MCF 10A (cell line): ENCODE results near the gene UTP11. TPM values are rescaled to one million over a fixed set of nuclear protein-coding genes. Genes with fewer than 3 reads are reported as not detected.

Experiments used
- BruUV-seq: library from RNA; stranded (reverse); fragments of 400-500 nt; replicated peaks from 2 replicates; lab custom pipeline; 2021; lab: Mats Ljungman, UMichigan
- CTCF ChIA-PET: fragments of 300-600 bp; sonication (Branson Sonifier 250); formaldehyde crosslinking; extraction: SDS; loops from one replicate; lab custom pipeline; 2021; ENCODE audit warnings: antibody characterized with exemption, inconsistent platforms; lab: Yijun Ruan, JAX
- POLR2A ChIA-PET: fragments of 300-600, 350-650 bp; sonication (Branson Sonifier 250); formaldehyde crosslinking; extraction: SDS; loops from one replicate; lab custom pipeline; 2020; ENCODE audit warnings: antibody characterized with exemption, inconsistent platforms; lab: Yijun Ruan, JAX
- DNase-seq: peaks from one replicate; pipeline ENCODE4 v3.0.0-alpha.2; 2018; ENCODE audit not compliant: unreplicated experiment
- H3K27ac Mint-ChIP-seq: one replicate; pipeline ENCODE4 v1.8.0; 2022; ENCODE audit warnings: mild to moderate bottlenecking, low read depth, mixed read lengths; ENCODE audit not compliant: unreplicated experiment
- H3K27me3 Mint-ChIP-seq: one replicate; pipeline ENCODE4 v1.8.0; 2022; ENCODE audit warnings: mixed read lengths; ENCODE audit not compliant: insufficient read depth, unreplicated experiment
- H3K36me3 Mint-ChIP-seq: one replicate; pipeline ENCODE4 v1.8.0; 2022; ENCODE audit warnings: mild to moderate bottlenecking, moderate library complexity, mixed read lengths; ENCODE audit not compliant: insufficient read depth, unreplicated experiment
- H3K4me1 Mint-ChIP-seq: one replicate; pipeline ENCODE4 v1.8.0; 2022; ENCODE audit warnings: mixed read lengths; ENCODE audit not compliant: insufficient read depth, unreplicated experiment
- H3K4me3 Mint-ChIP-seq: one replicate; pipeline ENCODE4 v1.8.0; 2022; ENCODE audit warnings: mild to moderate bottlenecking, moderate library complexity, mixed read lengths; ENCODE audit not compliant: unreplicated experiment
- H3K9me3 Mint-ChIP-seq: one replicate; pipeline ENCODE4 v1.8.0; 2022; ENCODE audit warnings: mixed read lengths; ENCODE audit not compliant: unreplicated experiment
- CTCF ChIP-seq: fragments of 200-600 bp; IDR thresholded peaks from one replicate; pipeline ENCODE4 v1.8.0; 2022; ENCODE audit warnings: antibody characterized with exemption, mild to moderate bottlenecking; ENCODE audit not compliant: unreplicated experiment
- intact Hi-C: fragments of 100-400 bp; cut with micrococcal nuclease; formaldehyde crosslinking; loops from 2 replicates; pipeline ENCODE4 v1.14.1; 2022
- total RNA-seq: library from RNA; stranded (reverse); gene quantifications from 2 replicates; pipeline ENCODE4 v1.2.3, GENCODE V29; 2022

Gene UTP11
- total RNA-seq, 1 experiment from 2014 or later: 66.5 TPM

DNA sequence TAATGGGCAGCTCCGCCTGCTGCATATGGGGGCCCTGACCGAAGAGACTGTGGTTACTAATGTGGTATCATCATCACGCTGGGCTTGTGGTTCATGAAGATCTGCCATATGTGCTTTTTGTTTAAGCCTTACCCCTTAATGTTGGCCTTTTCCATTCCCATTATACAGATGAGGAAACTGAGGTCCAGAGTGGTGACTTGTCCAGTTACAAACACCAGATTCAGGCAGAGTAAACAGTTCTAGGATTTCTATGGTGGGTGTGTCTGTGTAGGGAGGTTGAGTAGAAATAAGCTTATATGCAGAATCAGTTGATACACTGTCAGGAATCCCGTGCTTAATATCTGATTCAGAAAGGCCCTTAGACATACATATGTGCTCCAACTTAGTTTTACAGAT is 691 bp downstream of the UTP11 start:
- peaks cover 20% of the 10 kb centered on the region for H3K4me1 Mint-ChIP-seq
- POLR2A ChIA-PET: interaction anchor here (0.6 to 4.8 kb wide), 12 partner anchors 12 to 859 kb away, joined by 3 to 42 read pairs (median 4); partner anchors contain the start of genes MYCBP, POU3F1, RRAGC and SF3A3

DNA sequence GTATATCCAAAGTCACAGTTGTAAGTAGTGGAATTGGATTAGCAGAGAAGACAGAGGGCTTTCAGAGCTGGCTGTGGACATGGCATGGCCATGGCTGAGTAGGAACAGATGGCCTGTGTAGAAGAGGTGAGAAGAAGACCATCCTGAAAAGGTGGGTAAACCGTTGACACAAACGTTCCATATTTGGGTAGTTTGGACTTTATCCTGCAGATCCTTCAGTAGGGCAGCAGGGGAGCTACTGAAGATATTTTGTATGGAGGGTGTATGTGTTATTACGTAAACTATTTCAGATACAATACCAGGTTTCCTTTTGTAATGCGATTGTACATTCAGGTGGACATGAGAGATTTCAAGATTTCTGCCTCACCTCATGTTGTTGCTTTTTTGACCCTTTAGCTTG is 1.6 kb downstream of the UTP11 start:
- Mint-ChIP-seq H3K27me3 (no peaks in the 10 kb centered on the region), H3K4me3 (peak overlapping the region; percentile 97), H3K4me1 (peaks cover 15% of the 10 kb centered on the region), H3K27ac (peak overlapping the region; percentile 99), H3K9me3 (no peaks in the 10 kb centered on the region), H3K36me3 (peaks cover 50% of the 10 kb centered on the region)
- no TSS peak for BruUV-seq
- TF ChIP-seq CTCF: no peak
- no peak for DNase-seq
- intact Hi-C loops: no loop called here
- ChIA-PET POLR2A (interaction anchor here (0.6 to 4.8 kb wide), 6 partner anchors 11 to 537 kb away, joined by 3 to 42 read pairs (median 8); partner anchors contain the start of genes POU3F1 and SF3A3), CTCF (interaction anchor here (0.6 to 8.9 kb wide), 8 partner anchors 12 to 821 kb away, joined by 3 to 58 read pairs (median 4); partner anchors contain the start of genes CDCA8 and SF3A3)

More for the DNA sequence above, 691 bp downstream of the UTP11 start:
- TF ChIP-seq CTCF: no peak
- H3K36me3 Mint-ChIP-seq: peaks cover 42% of the 10 kb centered on the region
- CTCF ChIA-PET: interaction anchor here (0.6 to 8.9 kb wide), 11 partner anchors 9 to 822 kb away, joined by 3 to 58 read pairs (median 4); partner anchors contain the start of gene SF3A3
- peak overlapping the region; percentile 97 for H3K4me3 Mint-ChIP-seq
- peak overlapping the region; percentile 99 for H3K27ac Mint-ChIP-seq
- no peaks in the 10 kb centered on the region for H3K9me3 Mint-ChIP-seq
- DNase-seq: no peak
- intact Hi-C loops: no loop called here
- no TSS peak for BruUV-seq
- H3K27me3 Mint-ChIP-seq: no peaks in the 10 kb centered on the region

GRCh38 chr1:38014724-38015424 is 2.3 kb downstream of the UTP11 start:
- BruUV-seq: no TSS peak
- intact Hi-C loops: no loop called here
- POLR2A ChIA-PET: interaction anchor here (0.6 to 4.8 kb wide), 6 partner anchors 11 to 1011 kb away, joined by 3 to 42 read pairs (median 4); partner anchors contain the start of genes NDUFS5 and SF3A3
- Mint-ChIP-seq H3K9me3 (no peaks in the 10 kb centered on the region), H3K27me3 (no peaks in the 10 kb centered on the region), H3K27ac (no peak overlapping the region), H3K36me3 (peaks cover 55% of the 10 kb centered on the region), H3K4me3 (peak overlapping the region; percentile 97), H3K4me1 (peaks cover 10% of the 10 kb centered on the region)
- TF ChIP-seq CTCF: no peak
- CTCF ChIA-PET: interaction anchor here (0.6 to 8.9 kb wide), 7 partner anchors 12 to 1497 kb away, joined by 3 to 58 read pairs (median 5); partner anchors contain the start of gene SF3A3
- DNase-seq: no peak

- Mint-ChIP-seq H3K4me3 (no peak overlapping the region), H3K4me1 (peaks cover 10% of the 10 kb centered on the region), H3K9me3 (no peaks in the 10 kb centered on the region), H3K27ac (peak overlapping the region; percentile 50), H3K27me3 (no peaks in the 10 kb centered on the region), H3K36me3 (peaks cover 67% of the 10 kb centered on the region)
- intact Hi-C loops: no loop called here
- TF ChIP-seq CTCF: no peak
- no TSS peak for BruUV-seq
- ChIA-PET CTCF (interaction anchor here (0.5 to 8.9 kb wide), 7 partner anchors 10 to 830 kb away, joined by 3 to 58 read pairs (median 3); no protein-coding TSS in a partner anchor), POLR2A (interaction anchor here (0.7 to 4.2 kb wide), 2 partner anchors 27 to 821 kb away, joined by 3 to 19 read pairs; partner anchors contain the start of gene SF3A3)
- DNase-seq: no peak
Measured at GRCh38 chr1:38015978-38016725, 3.6 kb downstream of the UTP11 start.
